ENCODE data around the gene PCID2. TPM values are rescaled to one million over a fixed set of nuclear protein-coding genes. Genes with fewer than 3 reads are reported as not detected.

Gene PCID2
- total and polyA plus RNA-seq, 8 donors = 17.3 to 33.9 (median 21.0) TPM

DNA sequence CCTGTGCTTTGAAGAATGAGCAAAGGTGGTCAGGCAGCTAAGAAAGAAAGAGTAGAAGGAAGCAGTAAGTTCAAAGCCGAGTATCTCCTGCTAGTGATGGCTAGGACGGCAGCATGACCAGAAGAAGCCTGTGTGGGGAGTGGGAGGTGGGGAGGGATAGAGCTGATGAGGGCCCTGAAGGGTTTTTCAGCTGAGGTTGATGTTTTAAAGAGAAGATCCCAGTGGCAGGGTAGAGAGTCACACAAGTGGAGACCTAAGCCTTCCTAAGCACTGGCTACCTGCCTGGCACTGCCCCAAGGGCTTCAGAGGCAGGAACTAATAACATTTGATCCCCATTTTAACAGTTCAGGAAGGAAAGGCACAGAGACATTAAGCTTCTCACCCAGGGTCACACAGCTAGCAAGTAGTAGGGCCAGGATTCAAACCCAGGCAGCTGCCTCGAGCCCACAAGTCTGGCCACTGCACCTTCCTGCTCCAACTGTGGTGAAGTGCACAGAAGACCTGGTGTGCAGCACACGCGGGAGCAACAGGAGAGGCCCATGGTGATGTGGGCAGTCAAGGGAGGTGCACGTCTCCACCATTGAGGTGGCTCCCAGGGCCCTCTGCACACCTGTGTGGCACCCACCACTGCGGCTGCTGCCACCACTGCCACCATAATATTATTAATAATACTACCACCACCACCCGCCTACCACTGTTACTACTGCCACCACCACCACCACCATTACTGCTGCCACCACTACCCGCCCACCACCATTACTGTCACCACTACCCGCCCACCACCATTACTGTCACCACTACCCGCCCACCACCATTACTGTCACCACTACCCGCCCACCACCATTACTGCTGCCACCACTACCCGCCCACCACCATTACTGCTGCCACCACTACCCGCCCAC lies 23.1 kb upstream of the PCID2 start:
- FAIRE-seq (no peak), ATAC-seq (peak in 2 of 4 donors; percentile 12 to 15), DNase-seq (no peak)
- Histone ChIP-seq H3K27ac (no peak overlapping the region), H3K4me1 (no peaks in the 10 kb centered on the region), H3K27me3 (no peaks in the 10 kb centered on the region), H3K36me3 (peaks cover 0 to 33% (median 0%) of the 10 kb centered on the region in 3 donors), H3K4me3 (no peak overlapping the region), H3K9me3 (no peaks in the 10 kb centered on the region)
- intact Hi-C loops (cut with DNase I) = no loop called here
- TF ChIP-seq, protein P1, sequence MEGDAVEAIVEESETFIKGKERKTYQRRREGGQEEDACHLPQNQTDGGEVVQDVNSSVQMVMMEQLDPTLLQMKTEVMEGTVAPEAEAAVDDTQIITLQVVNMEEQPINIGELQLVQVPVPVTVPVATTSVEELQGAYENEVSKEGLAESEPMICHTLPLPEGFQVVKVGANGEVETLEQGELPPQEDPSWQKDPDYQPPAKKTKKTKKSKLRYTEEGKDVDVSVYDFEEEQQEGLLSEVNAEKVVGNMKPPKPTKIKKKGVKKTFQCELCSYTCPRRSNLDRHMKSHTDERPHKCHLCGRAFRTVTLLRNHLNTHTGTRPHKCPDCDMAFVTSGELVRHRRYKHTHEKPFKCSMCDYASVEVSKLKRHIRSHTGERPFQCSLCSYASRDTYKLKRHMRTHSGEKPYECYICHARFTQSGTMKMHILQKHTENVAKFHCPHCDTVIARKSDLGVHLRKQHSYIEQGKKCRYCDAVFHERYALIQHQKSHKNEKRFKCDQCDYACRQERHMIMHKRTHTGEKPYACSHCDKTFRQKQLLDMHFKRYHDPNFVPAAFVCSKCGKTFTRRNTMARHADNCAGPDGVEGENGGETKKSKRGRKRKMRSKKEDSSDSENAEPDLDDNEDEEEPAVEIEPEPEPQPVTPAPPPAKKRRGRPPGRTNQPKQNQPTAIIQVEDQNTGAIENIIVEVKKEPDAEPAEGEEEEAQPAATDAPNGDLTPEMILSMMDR (IDR thresholded peaks at IDR 0.05) = no peak
- 82 to 86% methylated on average over 13 of the region's 14 CpGs for WGBS, 2 donors

DNA sequence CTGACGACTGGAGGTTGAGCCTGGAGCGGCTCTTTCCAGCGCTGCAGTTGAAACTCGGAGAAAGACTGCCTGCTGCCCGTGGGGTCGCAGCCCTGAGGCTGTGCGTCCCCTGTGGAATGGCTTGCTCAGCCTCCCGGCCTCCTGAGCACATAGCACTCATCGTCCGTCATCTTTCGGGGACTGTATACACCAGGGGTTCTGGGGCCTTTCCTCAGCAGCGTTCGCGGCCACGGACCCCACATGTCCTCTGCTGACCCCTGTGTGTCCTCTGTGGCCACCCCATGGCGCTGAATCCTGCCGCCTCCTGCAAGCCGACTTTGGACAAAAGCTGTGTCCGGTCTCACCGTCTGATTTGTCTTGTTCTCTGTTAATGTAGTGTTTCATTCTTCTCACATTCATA lies 21.3 kb upstream of the PCID2 start:
- intact Hi-C loops (cut with DNase I) = no loop called here
- TF ChIP-seq, protein P1 (IDR thresholded peaks at IDR 0.05) = no peak
- no peak overlapping the region for H3K27ac ChIP-seq
- no peaks in the 10 kb centered on the region for H3K9me3 ChIP-seq
- no peaks in the 10 kb centered on the region for H3K27me3 ChIP-seq
- H3K4me1 ChIP-seq = no peaks in the 10 kb centered on the region
- peaks cover 0 to 45% (median 1%) of the 10 kb centered on the region in 3 donors for H3K36me3 ChIP-seq
- DNase-seq = no peak
- no peak overlapping the region for H3K4me3 ChIP-seq
- no peak for FAIRE-seq
- no peak for ATAC-seq
- WGBS, 2 donors = 93 to 94% methylated on average over 20 of the region's 20 CpGs

DNA sequence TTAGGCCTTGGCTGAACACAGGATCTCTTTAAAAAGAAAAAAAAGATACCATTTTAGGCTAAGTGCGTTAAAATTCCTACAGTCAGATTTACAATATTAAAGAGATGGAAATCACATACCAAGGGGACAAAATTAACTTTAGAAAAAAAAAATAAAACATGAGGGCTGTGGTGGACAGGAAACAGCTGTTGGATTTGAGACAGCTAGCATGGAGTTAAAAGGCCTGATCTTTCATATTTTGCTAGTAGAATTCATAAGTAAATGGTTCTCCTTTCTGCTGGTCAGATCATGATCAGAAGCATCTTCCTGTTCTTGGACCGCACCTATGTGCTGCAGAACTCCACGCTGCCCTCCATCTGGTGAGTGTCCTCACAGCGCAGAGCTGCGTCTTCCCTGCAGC lies 20.7 kb upstream of the PCID2 start:
- WGBS, 2 donors = 94 to 96% methylated on average over 5 of the region's 5 CpGs
- H3K36me3 ChIP-seq = peaks cover 0 to 50% (median 4%) of the 10 kb centered on the region in 3 donors
- no peak for DNase-seq

DNA sequence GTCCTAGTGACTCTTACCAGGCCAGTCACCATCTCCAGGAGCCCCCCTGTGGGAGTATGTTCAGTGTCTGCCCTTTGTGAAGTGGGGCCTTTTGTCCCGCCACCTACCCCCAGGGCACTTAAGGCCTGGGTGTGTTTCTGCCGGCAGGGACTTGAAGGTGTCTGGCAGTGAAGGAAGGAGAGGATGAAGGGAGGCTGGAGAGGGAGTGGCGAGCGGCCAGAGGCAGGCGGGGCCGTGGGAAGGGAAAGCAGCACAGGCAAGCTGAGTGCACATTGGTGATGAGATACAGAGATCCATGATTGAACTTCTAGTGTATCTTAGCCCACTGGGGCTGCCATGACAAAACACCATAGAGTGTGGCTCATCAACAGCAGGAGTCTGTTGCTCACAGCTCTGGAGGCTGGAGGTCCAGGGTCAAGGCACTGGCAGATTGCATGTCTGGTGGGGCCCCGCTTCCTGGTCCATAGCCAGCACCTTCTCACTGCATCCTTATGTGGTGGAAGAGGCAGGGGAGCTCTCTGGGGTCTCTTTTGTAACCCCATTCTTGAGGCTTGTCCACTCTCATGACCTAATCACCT lies 18.5 kb upstream of the PCID2 start:
- TF ChIP-seq, protein P1 (IDR thresholded peaks at IDR 0.05) = no peak
- intact Hi-C loops (cut with DNase I) = no loop called here
- FAIRE-seq (no peak), DNase-seq (no peak), ATAC-seq (no peak)
- H3K4me3 ChIP-seq = no peak overlapping the region
- WGBS, 2 donors = 91 to 94% methylated on average over 7 of the region's 7 CpGs
- peaks cover 0 to 50% (median 4%) of the 10 kb centered on the region in 3 donors for H3K36me3 ChIP-seq
- no peak overlapping the region for H3K27ac ChIP-seq
- H3K4me1 ChIP-seq = no peaks in the 10 kb centered on the region
- no peaks in the 10 kb centered on the region for H3K27me3 ChIP-seq
- H3K9me3 ChIP-seq = no peaks in the 10 kb centered on the region

More for the DNA sequence above, 20.7 kb upstream of the PCID2 start:
- Histone ChIP-seq H3K9me3 (no peaks in the 10 kb centered on the region), H3K27me3 (no peaks in the 10 kb centered on the region), H3K27ac (no peak overlapping the region), H3K4me1 (no peaks in the 10 kb centered on the region), H3K4me3 (no peak overlapping the region)
- intact Hi-C loops (cut with DNase I) = no loop called here
- FAIRE-seq = no peak
- TF ChIP-seq, protein P1 (IDR thresholded peaks at IDR 0.05) = no peak
- no peak for ATAC-seq

Data from pancreas (tissue), 10 donors.